Neural cell (in vitro differentiated cells): Measurements from ENCODE around the gene GAREM1.

ENCODE experiments used
- CTCF ChIP-seq: fragments of 450-650 bp; IDR thresholded peaks from 2 replicates; pipeline ENCODE4 v1.5.1; 2014; ENCODE audit warnings: antibody characterized with exemption, mild to moderate bottlenecking, moderate library complexity; ENCODE audit not compliant: poor library complexity, severe bottlenecking
- EP300 ChIP-seq: fragments of 450-650 bp; conservative IDR thresholded peaks from 2 replicates; pipeline ENCODE4 v1.6.1; 2014; ENCODE audit warnings: antibody characterized with exemption, mild to moderate bottlenecking, moderate library complexity; ENCODE audit not compliant: poor library complexity, severe bottlenecking

GRCh38 chr18:32470460-32470713, 295 bp downstream of the GAREM1 start:
- no peak for TF ChIP-seq CTCF
- TF ChIP-seq EP300 = no peak
